HG02571 (cell line): ENCODE measurements around the gene VWA3B.
"Not testable (repeated sequence)": the region's sequence is repeated elsewhere in the genome, so short reads cannot be mapped to it uniquely, and the experiment has no call there.

Experiments used
- ATAC-seq: cut with Tn5 transposase; IDR thresholded peaks from one replicate; pipeline ENCODE4 v1.9.1; 2021; ENCODE audit warnings: mild to moderate bottlenecking, moderate library complexity; ENCODE audit not compliant: unreplicated experiment

The VWA3B gene

GRCh38 chr2:98241592-98241991 is 154.6 kb downstream of the VWA3B start:
- ATAC-seq = no peak

- ATAC-seq = no peak
Observed at GRCh38 chr2:98242003-98242402, 155.0 kb downstream of the VWA3B start.

- ATAC-seq = no peak
Observed at GRCh38 chr2:98245491-98245890, 158.5 kb downstream of the VWA3B start.

DNA sequence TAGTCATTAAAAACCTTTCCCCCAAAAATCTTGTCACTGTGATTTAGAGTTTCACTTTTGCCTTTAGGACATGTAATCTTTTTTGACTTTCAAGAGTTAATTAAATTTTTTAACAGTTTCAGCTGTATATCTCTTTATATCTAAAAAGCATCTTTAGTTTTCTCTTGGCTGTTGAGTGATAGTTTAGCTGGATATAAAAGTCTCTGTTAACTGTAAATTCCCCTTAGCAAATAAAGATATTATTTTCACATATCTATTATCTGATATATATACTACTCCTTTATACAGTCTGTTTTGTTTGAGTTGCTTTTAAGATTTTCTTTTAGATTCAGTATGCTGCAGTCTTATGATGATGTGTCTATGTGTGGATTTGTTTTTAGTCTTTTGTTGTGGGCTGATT is 160.4 kb downstream of the VWA3B start:
- no peak for ATAC-seq

- no peak for ATAC-seq
Observed at GRCh38 chr2:98252038-98252773, 165.2 kb downstream of the VWA3B start.

DNA sequence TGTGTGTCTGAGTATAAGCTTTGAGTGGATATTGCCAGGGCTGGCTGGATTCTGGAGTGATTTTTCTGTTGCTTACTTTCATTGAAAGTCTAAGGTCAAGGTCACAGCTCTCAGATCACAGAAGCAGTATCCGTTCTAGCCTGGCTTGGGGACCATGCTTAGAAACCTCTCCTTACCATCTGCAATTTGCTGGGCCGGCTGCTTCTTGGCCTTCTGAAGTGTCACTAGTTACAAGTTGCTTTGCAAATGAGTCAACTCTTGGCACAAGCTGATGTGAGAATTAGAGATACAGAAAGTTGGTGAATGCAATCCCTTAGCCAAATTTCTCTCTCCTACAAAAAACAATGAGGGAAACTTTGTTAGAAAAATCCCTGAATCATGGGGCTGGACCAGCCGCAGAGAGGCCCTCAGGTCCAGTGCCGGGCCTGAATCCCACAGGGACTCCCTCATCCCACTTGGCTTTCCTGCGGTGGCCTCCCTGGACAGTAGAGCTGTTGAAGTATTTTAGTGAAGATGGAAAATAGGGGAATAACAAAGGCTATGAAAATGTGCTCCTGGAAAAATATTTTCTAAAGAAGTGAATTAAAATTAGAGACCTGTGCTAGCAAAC is 166.6 kb downstream of the VWA3B start:
- no peak for ATAC-seq

GRCh38 chr2:98254504-98255059 is 167.6 kb downstream of the VWA3B start:
- no peak for ATAC-seq

- ATAC-seq = no peak
Observed at GRCh38 chr2:98258906-98259305, 171.9 kb downstream of the VWA3B start.

- ATAC-seq = no peak
Observed at GRCh38 chr2:98263362-98263761, 176.4 kb downstream of the VWA3B start.

- ATAC-seq = not testable (repeated sequence)
Observed at GRCh38 chr2:98268225-98268624, 181.3 kb downstream of the VWA3B start.

DNA sequence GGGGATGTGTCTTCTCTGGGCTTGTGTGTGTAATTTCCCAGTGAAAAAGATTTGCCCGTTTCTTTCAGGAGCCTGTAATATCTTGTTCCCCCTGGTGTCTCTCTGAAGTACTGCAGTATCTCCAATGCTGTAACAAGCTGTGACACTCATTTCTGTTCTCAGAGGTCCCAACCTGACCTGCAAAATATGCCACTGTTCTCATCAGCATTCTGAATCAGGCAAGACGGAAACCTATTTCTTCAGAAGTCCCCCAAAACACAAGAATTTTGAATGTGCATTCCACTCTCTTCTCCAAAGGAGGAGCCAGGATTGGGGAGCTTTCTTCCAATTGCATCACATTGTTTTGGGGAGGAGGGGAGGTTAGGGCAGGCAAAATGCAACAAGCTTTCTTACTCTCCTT is 182.3 kb downstream of the VWA3B start:
- ATAC-seq = no peak

DNA sequence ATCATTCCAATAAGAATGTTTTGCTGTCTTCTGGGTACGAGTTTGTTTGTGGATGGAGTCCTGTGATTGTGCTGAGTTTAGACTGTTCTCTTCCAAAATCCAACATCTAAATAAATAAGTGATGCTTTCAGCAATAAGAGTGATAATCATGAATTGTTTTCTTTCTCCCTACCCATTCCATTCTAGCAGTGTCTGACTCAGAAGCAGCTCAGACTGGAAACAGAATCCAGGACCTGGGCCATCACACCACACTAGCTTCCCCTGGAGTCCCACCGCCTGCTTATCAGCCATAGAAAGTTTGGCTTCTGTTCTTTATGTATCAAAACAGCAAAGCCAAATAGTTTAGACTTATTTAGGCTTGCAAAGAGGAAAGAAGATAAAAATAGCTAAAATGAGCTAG is 182.9 kb downstream of the VWA3B start:
- ATAC-seq = no peak

GRCh38 chr2:98277162-98277859 is 190.3 kb downstream of the VWA3B start:
- ATAC-seq = no peak

GRCh38 chr2:98278074-98278473 is 191.1 kb downstream of the VWA3B start:
- no peak for ATAC-seq

DNA sequence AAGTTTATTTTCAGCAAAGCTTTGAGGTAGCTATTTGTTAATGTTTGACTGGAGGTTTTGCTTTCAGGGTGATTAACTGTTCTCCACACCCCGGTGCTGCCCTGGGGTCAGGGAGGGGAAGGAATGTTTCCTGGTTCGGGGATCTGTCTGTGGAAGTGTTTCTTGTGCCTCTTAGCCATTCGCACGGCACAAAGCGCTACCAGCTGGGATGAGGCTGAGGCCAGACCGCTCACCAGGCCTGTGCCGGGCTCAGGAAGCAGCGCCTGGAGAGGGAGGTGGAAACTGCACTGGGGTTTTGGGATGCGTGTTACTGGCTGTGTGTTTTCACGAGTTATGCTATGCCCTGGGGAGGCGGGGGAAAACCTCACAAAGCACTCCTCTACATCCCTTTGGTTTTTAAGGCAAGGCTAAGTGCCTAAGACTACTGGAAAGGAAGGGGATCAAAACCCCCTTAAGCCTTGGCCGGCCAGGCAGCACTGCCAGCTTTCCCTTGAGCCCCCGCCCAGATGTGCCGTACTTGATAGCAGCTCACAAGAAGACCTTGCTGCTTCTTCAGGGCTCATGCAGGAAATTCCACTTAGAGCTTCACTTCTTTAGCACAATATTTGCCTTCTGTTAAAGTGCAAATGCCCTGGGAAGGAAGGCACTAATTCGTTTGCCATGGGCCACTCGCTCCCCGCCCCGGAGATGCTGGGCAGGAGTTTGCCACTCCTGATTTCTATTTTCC is 193.6 kb downstream of the VWA3B start:
- ATAC-seq = peak; percentile 57

DNA sequence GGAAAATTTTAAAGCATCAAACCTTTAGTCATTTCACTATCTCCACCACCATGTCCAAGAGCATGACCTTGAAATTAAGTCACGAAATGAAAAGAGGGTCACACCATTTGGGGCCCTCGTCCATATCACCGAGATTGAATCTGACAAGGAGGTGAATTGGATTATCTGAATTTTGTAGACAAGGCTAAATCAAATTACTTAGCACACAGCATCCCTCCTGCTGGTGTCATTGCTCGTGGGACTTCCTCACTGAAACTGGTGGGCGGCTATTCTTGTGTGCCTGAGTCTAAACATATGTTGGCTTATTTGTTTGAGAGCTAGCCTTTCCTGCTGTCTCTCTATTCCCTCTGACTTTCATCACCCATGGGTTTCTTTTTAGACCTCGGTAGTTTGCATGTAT is 194.6 kb downstream of the VWA3B start:
- no peak for ATAC-seq

- ATAC-seq = no peak
Observed at GRCh38 chr2:98282109-98282508, 195.1 kb downstream of the VWA3B start.

DNA sequence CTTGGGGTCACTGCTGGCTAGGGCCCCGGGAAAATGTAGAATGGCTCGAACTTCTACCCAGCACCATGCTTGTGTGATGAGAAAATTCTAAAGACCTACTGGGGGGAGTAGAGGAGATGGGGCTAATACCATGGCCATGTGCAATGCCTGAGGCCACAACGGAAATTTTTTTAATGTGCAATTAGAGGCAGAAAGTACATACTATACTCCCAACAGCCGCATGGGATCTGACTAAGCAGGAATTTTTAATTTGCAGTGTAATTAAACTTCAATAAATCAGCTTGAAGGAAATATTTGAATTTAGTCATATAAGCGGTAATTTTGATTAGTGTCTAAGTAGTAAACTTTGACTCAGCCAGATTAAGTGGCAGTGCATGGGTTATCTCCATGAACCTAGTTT is 206.1 kb downstream of the VWA3B start:
- no peak for ATAC-seq

- ATAC-seq = no peak
Observed at GRCh38 chr2:98293931-98294687, 207.1 kb downstream of the VWA3B start.

GRCh38 chr2:98294711-98295110 is 207.7 kb downstream of the VWA3B start:
- no peak for ATAC-seq
